GM11168 (cell line): ENCODE results near the gene EVC2.

Experiments
- in situ Hi-C: fragments of 300-500 bp; cut with MboI; formaldehyde crosslinking; loops from one replicate; pipeline ENCODE4 v1.12.0; 2022; ENCODE audit warnings: low sequenced_read_pairs; ENCODE audit not compliant: unreplicated experiment

EVC2 gene

GRCh38 chr4:5708449-5709206 lies at the start of gene EVC2:
EVC2 (minus strand) TSS chr4:5708559; CDS start chr4:5708513, 46 bp downstream.
- in situ Hi-C loops, result no loop called here

GRCh38 chr4:5757954-5758353 lies 49.6 kb upstream of the EVC2 start:
- in situ Hi-C loops, result no loop called here

GRCh38 chr4:5757536-5757935 lies 49.2 kb upstream of the EVC2 start:
- in situ Hi-C loops, result no loop called here

GRCh38 chr4:5757091-5757490 lies 48.7 kb upstream of the EVC2 start:
- in situ Hi-C loops, result no loop called here

GRCh38 chr4:5756271-5756670 lies 47.9 kb upstream of the EVC2 start:
- in situ Hi-C loops, result no loop called here

- in situ Hi-C loops, result no loop called here
Measured at GRCh38 chr4:5755679-5756078, 47.3 kb upstream of the EVC2 start.

GRCh38 chr4:5755161-5755560 lies 46.8 kb upstream of the EVC2 start:
- in situ Hi-C loops, result no loop called here

- in situ Hi-C loops, result no loop called here
Measured at GRCh38 chr4:5754529-5754881, 46.1 kb upstream of the EVC2 start.

- in situ Hi-C loops, result no loop called here
Measured at GRCh38 chr4:5753766-5754528, 45.6 kb upstream of the EVC2 start.

GRCh38 chr4:5753366-5753765 lies 45.0 kb upstream of the EVC2 start:
- in situ Hi-C loops, result no loop called here

GRCh38 chr4:5752376-5753184 lies 44.2 kb upstream of the EVC2 start:
- in situ Hi-C loops, result no loop called here

- in situ Hi-C loops, result no loop called here
Measured at GRCh38 chr4:5751666-5752375, 43.5 kb upstream of the EVC2 start.

GRCh38 chr4:5750946-5751665 lies 42.7 kb upstream of the EVC2 start:
- in situ Hi-C loops, result no loop called here

GRCh38 chr4:5750052-5750945 lies 41.9 kb upstream of the EVC2 start:
- in situ Hi-C loops, result no loop called here

- in situ Hi-C loops, result no loop called here
Measured at GRCh38 chr4:5749568-5749967, 41.2 kb upstream of the EVC2 start.

GRCh38 chr4:5747738-5748375 lies 39.5 kb upstream of the EVC2 start:
- in situ Hi-C loops, result no loop called here

GRCh38 chr4:5746829-5747737 lies 38.7 kb upstream of the EVC2 start:
- in situ Hi-C loops, result no loop called here
